GM12878 (cell line): ENCODE measurements around the gene MED1. TPM values are rescaled to one million over a fixed set of nuclear protein-coding genes. Genes with fewer than 3 reads are reported as not detected.
A peak's percentile ranks its signal among the peaks of the same experiment; 100 is the strongest.

Experiments
- ATAC-seq: fragments of 200-7000 bp; cut with Tn5 transposase; 3 replicates; pipeline ENCODE4 v1.9.1; 2020; ENCODE audit warnings: mild to moderate bottlenecking, moderate library complexity
- BruUV-seq: library from RNA; stranded (reverse); fragments of 400-500 nt; replicated peaks from 2 replicates; lab custom pipeline; 2021; lab: Mats Ljungman, UMichigan
- CTCF ChIA-PET: fragments of 300-600 bp; sonication (Branson Sonifier 250); formaldehyde crosslinking; extraction: SDS; loops from one replicate; lab custom pipeline; 2021; ENCODE audit warnings: inconsistent platforms; lab: Yijun Ruan, JAX
- POLR2A ChIA-PET: fragments of 350-600 bp; formaldehyde crosslinking; extraction: SDS; loops from one replicate; lab custom pipeline; 2021; ENCODE audit warnings: inconsistent platforms; lab: Charles Lee
- RAD21 ChIA-PET: fragments of 300-600 bp; sonication (Branson Sonifier 250); formaldehyde crosslinking; loops from one replicate; lab custom pipeline; 2023; ENCODE audit warnings: antibody characterized with exemption; ENCODE audit not compliant: unreplicated experiment; lab: Charles Lee
- SMC1A ChIA-PET: fragments of 300-600 bp; sonication (Branson Sonifier 250); formaldehyde crosslinking; loops from one replicate; lab custom pipeline; 2023; ENCODE audit not compliant: unreplicated experiment, uncharacterized antibody; lab: Charles Lee
- DNase-seq: peaks from one replicate; pipeline ENCODE4 v3.0.0-alpha.2; 2011; ENCODE audit warnings: low read depth, low spot score
- FAIRE-seq: peaks from 3 replicates; lab custom pipeline; 2011; peaks lifted over from hg19 to GRCh38; lab: Jason Lieb, UNC
- H2AFZ ChIP-seq: 2 replicates; pipeline ENCODE4 v1.6.0; 2011; ENCODE audit warnings: low read depth, low read length, control low read depth; ENCODE audit not compliant: control insufficient read depth
- H3K27ac ChIP-seq: 2 replicates; pipeline ENCODE4 v1.5.1; 2011; ENCODE audit warnings: control low read depth; ENCODE audit not compliant: control insufficient read depth, insufficient read depth
- H3K27me3 ChIP-seq, 2 experiments: replicated peaks in 1 of 2; 2 replicates each; pipeline versions ENCODE4 v1.6.0 to v1.6.1; 2011; ENCODE audit warnings: low read length in 1 of 2; ENCODE audit not compliant: control insufficient read depth in 2 of 2, insufficient read depth in 2 of 2
- H3K36me3 ChIP-seq, 2 experiments: 2 replicates each; pipeline ENCODE4 v1.5.1; 2011; ENCODE audit warnings: low read length in 1 of 2; ENCODE audit not compliant: control insufficient read depth in 2 of 2, insufficient read depth in 2 of 2
- H3K4me1 ChIP-seq: 2 replicates; pipeline ENCODE4 v1.6.1; 2011; ENCODE audit warnings: mild to moderate bottlenecking, low read length, moderate library complexity, mixed read lengths; ENCODE audit not compliant: control insufficient read depth, insufficient read depth
- H3K4me2 ChIP-seq: 2 replicates; pipeline ENCODE4 v1.6.0; 2011; ENCODE audit warnings: control low read depth; ENCODE audit not compliant: control insufficient read depth, insufficient read depth
- H3K4me3 ChIP-seq: fragments of 200-600 bp; sonication (generic); 2 replicates; pipeline ENCODE4 v1.5.1; 2016
- H3K79me2 ChIP-seq: 2 replicates; pipeline ENCODE4 v1.6.0; 2011; ENCODE audit warnings: low read length; ENCODE audit not compliant: control insufficient read depth, insufficient read depth
- H3K9ac ChIP-seq: 2 replicates; pipeline ENCODE4 v1.8.0; 2011; ENCODE audit warnings: low read length, control low read depth, mixed read lengths; ENCODE audit not compliant: control insufficient read depth, insufficient read depth
- H3K9me3 ChIP-seq: replicated peaks from 3 replicates; pipeline ENCODE4 v1.5.1; 2011; ENCODE audit warnings: mild to moderate bottlenecking, low read length; ENCODE audit not compliant: control insufficient read depth, insufficient read depth
- H4K20me1 ChIP-seq: 2 replicates; pipeline ENCODE4 v1.6.0; 2011; ENCODE audit not compliant: control insufficient read depth, insufficient read depth
- BACH1 ChIP-seq: fragments of 450-650 bp; IDR thresholded peaks from 2 replicates; pipeline ENCODE4 v1.6.1; 2017; ENCODE audit warnings: mild to moderate bottlenecking, borderline replicate concordance
- BHLHE40 ChIP-seq, 2 experiments: fragments of 450-650 bp in 1 of 2; IDR thresholded peaks; 2 replicates each; pipeline ENCODE4 v1.6.1; 2011 to 2017; ENCODE audit warnings: low read depth in 2 of 2, borderline replicate concordance in 1 of 2, improper control_type of control experiment in 1 of 2, low read length in 1 of 2, mild to moderate bottlenecking in 1 of 2
- EP300 ChIP-seq, 2 experiments: fragments of 150-350 bp in 1 of 2; IDR thresholded peaks; 2 replicates each; pipeline ENCODE4 v1.6.1; 2011 to 2012; ENCODE audit warnings: low read depth in 2 of 2, low read length in 2 of 2, borderline replicate concordance in 1 of 2, improper control_type of control experiment in 1 of 2, inconsistent platforms in 1 of 2; ENCODE audit not compliant: control insufficient read depth in 1 of 2
- FOS ChIP-seq: IDR thresholded peaks from 3 replicates; pipeline ENCODE4 v1.6.1; 2011; ENCODE audit warnings: borderline replicate concordance; ENCODE audit not compliant: insufficient read length; ENCODE audit errors: extremely low read depth
- JUNB ChIP-seq: IDR thresholded peaks from 2 replicates; pipeline ENCODE4 v1.6.1; 2016; ENCODE audit warnings: antibody characterized with exemption, mild to moderate bottlenecking
- KLF5 ChIP-seq: fragments of 450-650 bp; IDR thresholded peaks from 2 replicates; pipeline ENCODE4 v1.6.1; 2014; ENCODE audit warnings: mild to moderate bottlenecking; ENCODE audit not compliant: partially characterized antibody
- MXI1 ChIP-seq: fragments of 150-350 bp; IDR thresholded peaks from 2 replicates; pipeline ENCODE4 v1.6.1; 2011; ENCODE audit warnings: low read depth, mild to moderate bottlenecking, inconsistent platforms, low read length, improper control_type of control experiment
- NBN ChIP-seq: fragments of 450-650 bp; IDR thresholded peaks from 2 replicates; pipeline ENCODE4 v1.6.1; 2016
- NRF1 ChIP-seq: conservative IDR thresholded peaks from 2 replicates; pipeline ENCODE4 v1.6.1; 2011; ENCODE audit warnings: mild to moderate bottlenecking, low read depth, low read length, improper control_type of control experiment
- RELB ChIP-seq: fragments of 450-650 bp; IDR thresholded peaks from 2 replicates; pipeline ENCODE4 v1.6.1; 2017; ENCODE audit warnings: low read depth, mild to moderate bottlenecking, moderate library complexity
- SMAD5 ChIP-seq: IDR thresholded peaks from 2 replicates; pipeline ENCODE4 v1.6.1; 2016; ENCODE audit warnings: antibody characterized with exemption, low read depth
- SREBF2 ChIP-seq: IDR thresholded peaks from 2 replicates; pipeline ENCODE4 v1.6.1; 2012; ENCODE audit warnings: mild to moderate bottlenecking, low read length
- ZBTB11 ChIP-seq: fragments of 450-650 bp; formaldehyde crosslinking; IDR thresholded peaks from 2 replicates; pipeline ENCODE4 v1.5.0; 2022; ENCODE audit warnings: mild to moderate bottlenecking, missing genetic modification characterization
- ZNF274 ChIP-seq: IDR thresholded peaks from one replicate; pipeline ENCODE4 v1.8.0; 2011; ENCODE audit not compliant: insufficient read length, insufficient read depth
- ZNF592 ChIP-seq: fragments of 450-650 bp; IDR thresholded peaks from 2 replicates; pipeline ENCODE4 v1.6.1; 2017; ENCODE audit warnings: mild to moderate bottlenecking, moderate library complexity
- WGBS: methylation state at CpG from one replicate; pipeline ENCODE4 v1.1.6; 2016; ENCODE audit warnings: low lambda C conversion rate; ENCODE audit not compliant: insufficient replicate concordance, insufficient coverage; ENCODE audit errors: missing lambda C conversion rate; 5-methylcytosine and 5-hydroxymethylcytosine counted together
- in situ Hi-C: fragments of 300-500 bp; cut with MboI; formaldehyde crosslinking; loops from 9 replicates; pipeline ENCODE4 v1.14.3; 2018; ENCODE audit warnings: mixed read lengths
- intact Hi-C: fragments of 100-400 bp; cut with micrococcal nuclease; formaldehyde crosslinking; loops from one replicate; pipeline ENCODE4 v1.14.2; 2022; ENCODE audit not compliant: unreplicated experiment
- polyA plus RNA-seq, 11 experiments: library from polyadenylated mRNA; depleted of rRNA in 4 of 11; unstranded in 6 of 11; stranded (reverse) in 5 of 11; fragments of >200 nt; fragmentation: Nextera tagmentation in 4 of 11; fragmentation: Illumina TruSeq in 1 of 11; extraction: Ambion mirVana in 4 of 11; extraction: Trizol in 1 of 11; gene quantifications; 1 replicate in 1 of 11; 2 replicates in 10 of 11; pipeline versions ENCODE4 v1.2.1 to v1.2.3, GENCODE V29; 2011 to 2016; ENCODE audit warnings: inconsistent platforms in 2 of 11, missing spikeins in 2 of 11, low read depth in 1 of 11
- total RNA-seq, 4 experiments: library from RNA; depleted of rRNA in 3 of 4; stranded (reverse); fragments of >200 nt in 3 of 4; fragmentation: Illumina TruSeq in 1 of 4; extraction: Trizol in 1 of 4; gene quantifications; 2 replicates each; pipeline versions ENCODE4 v1.2.1 to v1.2.3, GENCODE V29; 2013 to 2021

The MED1 gene
- total and polyA plus RNA-seq, 10 of the 15 experiments (the other 5 are each of a cell fraction or from before 2014, with no cell fraction given), result 8.7 to 50.1 (median 30.1) TPM

GRCh38 chr17:39485555-39485954 is 34.5 kb upstream of the MED1 start:
- intact Hi-C loops, result no loop called here
- H3K4me3 ChIP-seq, result no peak overlapping the region
- TF ChIP-seq RELB (no peak), SMAD5 (no peak), ZNF274 (no peak), ZBTB11 (no peak), BACH1 (no peak), EP300 (IDR thresholded peaks at IDR 0.05; ENCODE audit: borderline replicate concordance in 1 of 2, control insufficient read depth in 1 of 2, low read depth in 2 of 2, low read length in 2 of 2) (no peak), JUNB (no peak), NRF1 (no peak), FOS (no peak), BHLHE40 (IDR thresholded peaks at IDR 0.05; ENCODE audit: borderline replicate concordance in 1 of 2, low read depth in 2 of 2, low read length in 1 of 2) (no peak), SREBF2 (no peak), MXI1 (no peak), NBN (no peak), KLF5 (no peak), ZNF592 (no peak)
- ChIA-PET RAD21 (interaction anchor here (0.7 to 1.5 kb wide), 2 partner anchors 24 to 61 kb away, joined by 4 to 7 read pairs; partner anchors contain the start of gene CDK12), SMC1A (interaction anchor here (1.1 kb wide), 1 partner anchor 23 kb away, joined by 4 read pairs; no protein-coding TSS in a partner anchor), POLR2A (interaction anchor here (0.6 to 1.5 kb wide), 9 partner anchors 23 to 939 kb away, joined by 3 to 10 read pairs (median 3); partner anchors contain the start of genes CDK12 and MED1), CTCF (interaction anchor here (0.5 to 1.3 kb wide), 4 partner anchors 21 to 62 kb away, joined by 3 to 4 read pairs (median 4); no protein-coding TSS in a partner anchor)
- no peaks in the 10 kb centered on the region for H4K20me1 ChIP-seq
- no peak overlapping the region for H2AFZ ChIP-seq
- no peak for ATAC-seq
- peaks cover 44% of the 10 kb centered on the region for H3K4me1 ChIP-seq
- no peaks in the 10 kb centered on the region for H3K27me3 ChIP-seq
- peaks cover 0 to 10% of the 10 kb centered on the region in 2 experiments; a peak in 3 of 4 replicates for H3K36me3 ChIP-seq
- no peak for FAIRE-seq
- H3K9ac ChIP-seq, result no peak overlapping the region; the same call in 1 of the 2 replicates
- in situ Hi-C loops, result no loop called here
- no peak overlapping the region for H3K4me2 ChIP-seq
- H3K79me2 ChIP-seq, result peaks cover 23% of the 10 kb centered on the region
- BruUV-seq, result no TSS peak
- no peak for DNase-seq
- 77% methylated on average over 5 of the region's 5 CpGs for WGBS
- no peaks in the 10 kb centered on the region for H3K9me3 ChIP-seq
- H3K27ac ChIP-seq, result peak overlapping the region; percentile 20; the same call in 1 of the 2 replicates
